Central memory CD8-positive, alpha-beta T cell (primary cell): ENCODE measurements around the gene PSRC1.
A peak's percentile ranks its signal among the peaks of the same experiment; 100 is the strongest.

Source experiments
- ATAC-seq: fragments of 150-1000 bp; cut with Tn5 transposase; replicated peaks from 2 replicates; pipeline ENCODE4 v1.10.0; 2022; ENCODE audit warnings: mild to moderate bottlenecking, moderate FRiP score, moderate number of reproducible peaks; ENCODE audit not compliant: poor library complexity, severe bottlenecking; ENCODE audit errors: extremely low read depth
- DNase-seq, 2 donors: peaks; one replicate each; pipeline ENCODE4 v3.0.0; 2021; ENCODE audit warnings: low spot score in 2 of 2
- H3K27ac Mint-ChIP-seq: one replicate; pipeline ENCODE4 v1.8.0; 2022; ENCODE audit warnings: low read depth, mild to moderate bottlenecking, moderate library complexity, mixed read lengths
- H3K27me3 Mint-ChIP-seq: one replicate; pipeline ENCODE4 v1.8.0; 2022; ENCODE audit warnings: mixed read lengths
- H3K36me3 Mint-ChIP-seq: one replicate; pipeline ENCODE4 v1.8.0; 2022; ENCODE audit warnings: mild to moderate bottlenecking, moderate library complexity, mixed read lengths; ENCODE audit not compliant: insufficient read depth
- H3K4me1 Mint-ChIP-seq: one replicate; pipeline ENCODE4 v1.8.0; 2022; ENCODE audit warnings: mixed read lengths
- H3K4me3 Mint-ChIP-seq: one replicate; pipeline ENCODE4 v1.8.0; 2022; ENCODE audit warnings: mild to moderate bottlenecking, moderate library complexity, mixed read lengths
- H3K9me3 Mint-ChIP-seq: one replicate; pipeline ENCODE4 v1.8.0; 2022; ENCODE audit warnings: mixed read lengths

PSRC1 gene

DNA sequence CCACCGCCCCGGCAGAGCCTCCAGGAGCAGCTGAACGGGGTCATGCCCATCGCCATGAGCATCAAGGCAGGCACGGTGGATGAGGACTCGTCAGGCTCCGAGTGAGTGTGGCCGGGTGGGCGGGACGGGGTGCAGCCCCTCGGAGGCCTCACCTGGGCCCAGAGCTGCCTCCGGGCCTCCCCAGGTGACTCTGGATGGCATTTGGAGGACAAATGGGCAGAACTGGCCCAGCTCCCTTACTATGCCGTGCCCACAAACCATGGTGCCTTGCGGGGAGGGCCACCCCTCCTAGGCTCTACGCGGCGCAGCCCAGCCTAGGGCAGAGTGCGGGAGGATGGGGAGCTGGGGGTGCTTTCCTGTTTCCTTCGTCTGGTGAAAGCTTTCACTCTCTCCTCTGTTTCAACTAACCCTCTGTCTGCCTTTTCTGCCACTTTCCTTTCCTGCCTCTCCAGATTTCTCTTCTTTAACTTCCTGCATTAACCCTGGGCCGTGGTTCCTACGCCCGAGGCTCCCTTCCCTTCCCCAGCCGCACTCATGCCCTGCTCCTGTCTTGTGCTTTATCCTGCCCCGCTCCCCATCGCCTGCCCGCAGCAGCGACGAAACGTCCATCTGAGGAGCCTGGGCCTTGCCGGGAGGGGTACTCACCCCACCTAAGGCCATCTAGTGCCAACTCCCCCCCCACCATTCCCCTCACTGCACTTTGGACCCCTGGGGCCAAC lies 9.2 kb downstream of the PSRC1 start:
- Mint-ChIP-seq H3K4me1 (peaks cover 5% of the 10 kb centered on the region), H3K4me3 (no peak overlapping the region), H3K27ac (no peak overlapping the region), H3K36me3 (no peaks in the 10 kb centered on the region), H3K27me3 (no peaks in the 10 kb centered on the region), H3K9me3 (no peaks in the 10 kb centered on the region)
- ATAC-seq = no peak
- DNase-seq = no peak

DNA sequence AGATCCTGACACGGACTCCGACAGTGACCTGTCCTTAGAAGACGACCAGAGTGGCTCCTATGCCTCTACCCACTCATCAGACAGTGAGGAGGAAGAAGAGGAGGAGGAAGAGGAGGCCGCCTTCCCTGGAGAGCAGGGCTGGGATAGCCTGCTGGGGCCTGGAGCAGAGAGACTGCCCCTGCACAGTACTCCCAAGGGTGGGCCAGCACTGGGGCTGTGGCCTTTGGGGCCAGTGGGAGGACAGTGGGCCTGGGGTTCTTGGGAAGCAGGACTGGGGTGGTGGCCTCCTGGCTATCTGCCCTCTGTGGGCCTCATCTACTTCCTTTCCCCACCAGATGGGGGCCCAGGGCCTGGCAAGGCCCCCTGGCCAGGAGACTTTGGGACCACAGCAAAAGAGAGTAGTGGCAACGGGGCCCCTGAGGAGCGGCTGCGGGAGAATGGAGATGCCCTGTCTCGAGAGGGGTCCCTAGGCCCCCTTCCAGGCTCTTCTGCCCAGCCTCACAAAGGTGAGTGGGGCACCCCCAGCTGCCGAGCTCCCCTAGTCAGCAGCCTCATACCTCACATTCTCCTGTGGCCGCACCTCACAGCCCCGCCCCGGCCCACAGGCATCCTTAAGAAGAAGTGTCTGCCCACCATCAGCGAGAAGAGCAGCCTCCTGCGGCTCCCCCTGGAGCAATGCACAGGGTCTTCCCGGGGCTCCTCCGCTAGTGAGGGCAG lies 10.0 kb downstream of the PSRC1 start:
- H3K4me3 Mint-ChIP-seq = no peak overlapping the region
- DNase-seq = no peak
- peaks cover 2% of the 10 kb centered on the region for H3K36me3 Mint-ChIP-seq
- H3K4me1 Mint-ChIP-seq = peaks cover 5% of the 10 kb centered on the region
- H3K27me3 Mint-ChIP-seq = no peaks in the 10 kb centered on the region
- ATAC-seq = no peak
- no peak overlapping the region for H3K27ac Mint-ChIP-seq
- H3K9me3 Mint-ChIP-seq = no peaks in the 10 kb centered on the region

GRCh38 chr1:109272021-109272799 lies 10.7 kb downstream of the PSRC1 start:
- no peaks in the 10 kb centered on the region for H3K9me3 Mint-ChIP-seq
- H3K27me3 Mint-ChIP-seq = no peaks in the 10 kb centered on the region
- H3K4me1 Mint-ChIP-seq = peaks cover 3% of the 10 kb centered on the region
- H3K4me3 Mint-ChIP-seq = no peak overlapping the region
- DNase-seq (no peak), ATAC-seq (no peak)
- peaks cover 2% of the 10 kb centered on the region for H3K36me3 Mint-ChIP-seq
- peak overlapping the region; percentile 42 for H3K27ac Mint-ChIP-seq

- H3K27me3 Mint-ChIP-seq = no peaks in the 10 kb centered on the region
- no peaks in the 10 kb centered on the region for H3K4me1 Mint-ChIP-seq
- DNase-seq (no peak), ATAC-seq (no peak)
- H3K36me3 Mint-ChIP-seq = peaks cover 2% of the 10 kb centered on the region
- H3K9me3 Mint-ChIP-seq = no peaks in the 10 kb centered on the region
- peak overlapping the region; percentile 42 for H3K27ac Mint-ChIP-seq
- no peak overlapping the region for H3K4me3 Mint-ChIP-seq
Measured at GRCh38 chr1:109271458-109271857, 11.5 kb downstream of the PSRC1 start.

GRCh38 chr1:109270623-109271317 lies 12.2 kb downstream of the PSRC1 start:
- Mint-ChIP-seq H3K9me3 (no peaks in the 10 kb centered on the region), H3K27ac (peak overlapping the region; percentile 42), H3K27me3 (no peaks in the 10 kb centered on the region), H3K4me1 (no peaks in the 10 kb centered on the region), H3K36me3 (peaks cover 2% of the 10 kb centered on the region), H3K4me3 (no peak overlapping the region)
- DNase-seq = no peak
- no peak for ATAC-seq

GRCh38 chr1:109269981-109270622 lies 12.8 kb downstream of the PSRC1 start:
- H3K4me1 Mint-ChIP-seq = no peaks in the 10 kb centered on the region
- no peaks in the 10 kb centered on the region for H3K27me3 Mint-ChIP-seq
- no peak for ATAC-seq
- DNase-seq = no peak
- no peak overlapping the region for H3K27ac Mint-ChIP-seq
- no peaks in the 10 kb centered on the region for H3K9me3 Mint-ChIP-seq
- H3K4me3 Mint-ChIP-seq = no peak overlapping the region
- peaks cover 2% of the 10 kb centered on the region for H3K36me3 Mint-ChIP-seq

DNA sequence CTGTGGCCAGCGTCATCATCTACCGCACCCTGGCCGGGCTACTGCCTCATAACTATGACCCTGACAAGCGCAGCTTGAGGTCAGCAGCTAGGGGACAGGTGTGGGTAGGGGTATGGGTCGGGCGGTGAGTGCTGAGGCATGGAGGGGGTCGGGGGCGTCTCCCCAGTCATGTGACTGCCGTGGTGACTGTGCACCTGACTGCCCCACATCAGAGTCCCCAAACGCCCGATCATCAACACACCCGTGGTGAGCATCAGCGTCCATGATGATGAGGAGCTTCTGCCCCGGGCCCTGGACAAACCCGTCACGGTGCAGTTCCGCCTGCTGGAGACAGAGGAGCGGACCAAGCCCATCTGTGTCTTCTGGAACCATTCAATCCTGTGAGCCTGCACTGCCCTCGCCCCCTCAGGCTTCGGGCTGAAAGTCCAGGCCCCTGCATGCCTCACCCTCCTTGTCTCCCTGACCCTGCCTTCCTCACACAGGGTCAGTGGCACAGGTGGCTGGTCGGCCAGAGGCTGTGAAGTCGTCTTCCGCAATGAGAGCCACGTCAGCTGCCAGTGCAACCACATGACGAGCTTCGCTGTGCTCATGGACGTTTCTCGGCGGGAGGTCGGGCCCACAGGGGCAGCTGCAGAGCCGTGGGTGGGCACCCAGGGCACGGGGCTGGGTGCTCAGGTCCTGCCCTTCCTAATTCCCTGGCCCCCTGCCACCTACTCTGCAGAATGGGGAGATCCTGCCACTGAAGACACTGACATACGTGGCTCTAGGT lies 13.5 kb downstream of the PSRC1 start:
- DNase-seq = no peak
- Mint-ChIP-seq H3K4me3 (no peak overlapping the region), H3K9me3 (no peaks in the 10 kb centered on the region), H3K27me3 (no peaks in the 10 kb centered on the region), H3K36me3 (peaks cover 2% of the 10 kb centered on the region), H3K4me1 (no peaks in the 10 kb centered on the region), H3K27ac (no peak overlapping the region)
- no peak for ATAC-seq

DNA sequence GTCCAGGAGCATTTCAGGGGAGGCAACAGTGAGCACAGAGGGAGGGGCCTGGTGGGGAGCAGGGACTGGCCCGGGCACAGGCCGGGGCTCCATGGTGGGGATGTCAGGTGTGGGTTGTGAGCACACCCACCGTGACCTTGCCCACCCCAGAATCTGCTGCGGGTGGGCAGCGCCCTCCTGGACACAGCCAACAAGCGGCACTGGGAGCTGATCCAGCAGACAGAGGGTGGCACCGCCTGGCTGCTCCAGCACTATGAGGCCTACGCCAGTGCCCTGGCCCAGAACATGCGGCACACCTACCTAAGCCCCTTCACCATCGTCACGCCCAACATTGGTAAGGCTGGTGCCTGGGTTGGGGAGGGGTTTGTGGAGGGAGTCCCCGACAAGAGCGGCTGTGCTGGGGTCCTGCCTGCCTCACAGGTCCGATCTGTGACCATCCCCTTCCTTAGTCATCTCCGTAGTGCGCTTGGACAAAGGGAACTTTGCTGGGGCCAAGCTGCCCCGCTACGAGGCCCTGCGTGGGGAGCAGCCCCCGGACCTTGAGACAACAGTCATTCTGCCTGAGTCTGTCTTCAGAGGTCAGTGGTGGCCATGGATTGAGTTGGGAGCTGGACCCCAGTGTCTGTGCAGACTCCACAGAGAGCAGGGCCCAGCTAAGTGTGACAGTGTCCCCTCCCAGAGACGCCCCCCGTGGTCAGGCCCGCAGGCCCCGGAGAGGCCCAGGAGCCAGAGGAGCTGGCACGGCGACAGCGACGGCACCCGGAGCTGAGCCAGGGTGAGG lies 14.3 kb downstream of the PSRC1 start:
- peak overlapping the region; percentile 71 for H3K27ac Mint-ChIP-seq
- DNase-seq (no peak), ATAC-seq (no peak)
- no peak overlapping the region for H3K4me3 Mint-ChIP-seq
- no peaks in the 10 kb centered on the region for H3K9me3 Mint-ChIP-seq
- peaks cover 2% of the 10 kb centered on the region for H3K36me3 Mint-ChIP-seq
- no peaks in the 10 kb centered on the region for H3K4me1 Mint-ChIP-seq
- H3K27me3 Mint-ChIP-seq = no peaks in the 10 kb centered on the region

DNA sequence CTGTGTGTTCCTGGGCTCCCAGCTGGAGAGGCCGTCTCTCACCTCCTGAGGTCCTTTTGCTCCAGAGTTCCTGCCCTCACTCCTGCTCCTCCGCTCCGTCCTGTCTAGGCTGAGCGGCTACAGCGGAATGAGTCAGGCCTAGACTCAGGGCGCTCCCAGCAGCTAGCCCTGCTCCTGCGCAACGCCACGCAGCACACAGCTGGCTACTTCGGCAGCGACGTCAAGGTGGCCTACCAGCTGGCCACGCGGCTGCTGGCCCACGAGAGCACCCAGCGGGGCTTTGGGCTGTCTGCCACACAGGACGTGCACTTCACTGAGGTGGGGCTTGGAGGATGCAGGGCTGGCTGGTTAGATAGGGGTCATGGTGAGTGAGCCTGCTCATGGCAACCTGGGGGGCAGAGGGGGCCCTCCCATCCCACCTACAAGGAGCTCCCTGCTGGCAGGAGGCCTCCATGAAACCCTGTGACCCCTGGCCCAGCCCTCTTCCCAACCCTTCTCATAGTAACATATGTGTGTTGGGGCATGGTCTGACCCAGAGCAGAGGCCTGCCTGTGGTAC lies 15.1 kb downstream of the PSRC1 start:
- DNase-seq (no peak), ATAC-seq (no peak)
- Mint-ChIP-seq H3K9me3 (no peaks in the 10 kb centered on the region), H3K36me3 (peaks cover 5% of the 10 kb centered on the region), H3K27ac (peak overlapping the region; percentile 71), H3K27me3 (no peaks in the 10 kb centered on the region), H3K4me3 (no peak overlapping the region), H3K4me1 (no peaks in the 10 kb centered on the region)

DNA sequence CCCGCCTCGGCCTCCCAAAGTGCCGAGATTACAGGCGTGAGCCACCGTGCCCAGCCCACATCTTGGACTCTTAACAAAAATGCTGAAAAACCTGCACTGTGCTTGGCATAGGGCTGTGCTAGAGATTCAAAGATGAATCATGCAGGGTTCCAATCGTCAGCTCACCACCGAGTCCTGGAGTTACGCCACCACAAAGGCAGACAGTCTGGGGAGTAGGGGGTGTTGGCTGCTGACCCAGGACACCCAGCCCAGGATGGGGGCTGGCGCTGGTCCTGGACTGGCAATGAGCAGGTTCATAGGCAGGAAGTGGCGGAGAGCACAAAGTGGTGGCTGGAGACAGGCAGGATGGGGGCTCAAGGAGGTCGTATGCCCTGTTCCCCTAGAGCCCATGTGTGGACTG lies 16.0 kb downstream of the PSRC1 start:
- Mint-ChIP-seq H3K4me1 (no peaks in the 10 kb centered on the region), H3K36me3 (peaks cover 5% of the 10 kb centered on the region), H3K27ac (no peak overlapping the region), H3K27me3 (no peaks in the 10 kb centered on the region), H3K4me3 (no peak overlapping the region), H3K9me3 (no peaks in the 10 kb centered on the region)
- no peak for ATAC-seq
- no peak for DNase-seq
